CD4-positive, alpha-beta T cell (primary cell): ENCODE results near the gene IFFO2. TPM values are rescaled to one million over a fixed set of nuclear protein-coding genes. Genes with fewer than 3 reads are reported as not detected.
"Not testable (repeated sequence)": the region's sequence is repeated elsewhere in the genome, so short reads cannot be mapped to it uniquely, and the experiment has no call there.

Source experiments
- ATAC-seq: fragments of 200-7000 bp; cut with Tn5 transposase; one replicate; pipeline ENCODE4 v1.10.0; 2022; ENCODE audit warnings: mild to moderate bottlenecking; ENCODE audit not compliant: poor library complexity
- CTCF ChIA-PET: fragments of 350-600 bp; sonication (Branson Sonifier 250); formaldehyde crosslinking; loops from one replicate; lab custom pipeline; 2021; ENCODE audit warnings: antibody characterized with exemption, inconsistent platforms; lab: Charles Lee
- POLR2A ChIA-PET: fragments of 350-600 bp; sonication (Branson Sonifier 250); formaldehyde crosslinking; loops from one replicate; lab custom pipeline; 2021; ENCODE audit warnings: antibody characterized with exemption, inconsistent platforms; lab: Charles Lee
- DNase-seq, 14 experiments: peaks; one replicate each; pipeline ENCODE4 v3.0.0-alpha.2; 2013 to 2020; ENCODE audit warnings: mixed read lengths in 2 of 14
- H3K27ac ChIP-seq, 2 donors: one replicate each; pipeline versions ENCODE4 v1.5.1 to v1.7.0; 2013; ENCODE audit warnings: low read length in 2 of 2, low read depth in 1 of 2, mild to moderate bottlenecking in 1 of 2
- H3K27me3 ChIP-seq, 2 experiments: 1 replicate in 1 of 2; 2 replicates in 1 of 2; pipeline versions ENCODE4 v1.6.1 to v1.7.0; 2013; ENCODE audit warnings: low read length in 2 of 2, control low read depth in 1 of 2, mild to moderate bottlenecking in 1 of 2, moderate library complexity in 1 of 2; ENCODE audit not compliant: insufficient read depth in 2 of 2, control insufficient read depth in 1 of 2
- H3K36me3 ChIP-seq: one replicate; pipeline ENCODE4 v1.6.1; 2013; ENCODE audit warnings: low read length, control low read depth; ENCODE audit not compliant: insufficient read depth
- H3K4me1 ChIP-seq: one replicate; pipeline ENCODE4 v1.6.1; 2013; ENCODE audit warnings: low read length, control low read depth; ENCODE audit not compliant: insufficient read depth
- H3K4me3 ChIP-seq: one replicate; pipeline ENCODE4 v1.5.1; 2013; ENCODE audit warnings: mild to moderate bottlenecking, low read length, moderate library complexity
- H3K9me3 ChIP-seq, 2 experiments: 1 replicate in 1 of 2; 2 replicates in 1 of 2; pipeline versions ENCODE4 v1.6.1 to v1.7.0; 2013; ENCODE audit warnings: low read length in 2 of 2, mild to moderate bottlenecking in 2 of 2, control low read depth in 1 of 2, moderate library complexity in 1 of 2; ENCODE audit not compliant: control insufficient read depth in 1 of 2, insufficient read depth in 1 of 2
- H3K27ac Mint-ChIP-seq: one replicate; pipeline ENCODE4 v1.8.0; 2020; ENCODE audit warnings: mixed read lengths
- H3K27me3 Mint-ChIP-seq: one replicate; pipeline ENCODE4 v1.8.0; 2021; ENCODE audit warnings: mixed read lengths
- H3K36me3 Mint-ChIP-seq: one replicate; pipeline ENCODE4 v1.8.0; 2021; ENCODE audit warnings: low read depth, mixed read lengths
- H3K4me1 Mint-ChIP-seq: one replicate; pipeline ENCODE4 v1.8.0; 2021; ENCODE audit warnings: low read depth, mixed read lengths
- H3K4me3 Mint-ChIP-seq: one replicate; pipeline ENCODE4 v1.8.0; 2020; ENCODE audit warnings: mild to moderate bottlenecking, mixed read lengths
- H3K9me3 Mint-ChIP-seq: one replicate; pipeline ENCODE4 v1.8.0; 2020; ENCODE audit warnings: mixed read lengths
- CTCF ChIP-seq: fragments of 200-600 bp; IDR thresholded peaks from one replicate; pipeline ENCODE4 v1.8.0; 2022; ENCODE audit warnings: antibody characterized with exemption, mild to moderate bottlenecking
- intact Hi-C, 2 experiments: fragments of 100-400 bp; cut with DNase I in 1 of 2; cut with micrococcal nuclease in 1 of 2; formaldehyde crosslinking; loops; one replicate each; pipeline versions ENCODE4 v1.15.1 to v1.9.0; 2023 to 2025; cut with DNase I, micrococcal nuclease
- total RNA-seq, 174 experiments: library from RNA in 2 of 174; stranded (reverse) in 2 of 174; gene quantifications; one replicate each; pipeline ENCODE4 v1.2.3 and lab custom pipeline; 2021 to 2026

The IFFO2 gene
- total RNA-seq, 2 experiments from 2014 or later: 106 to 112 TPM

DNA sequence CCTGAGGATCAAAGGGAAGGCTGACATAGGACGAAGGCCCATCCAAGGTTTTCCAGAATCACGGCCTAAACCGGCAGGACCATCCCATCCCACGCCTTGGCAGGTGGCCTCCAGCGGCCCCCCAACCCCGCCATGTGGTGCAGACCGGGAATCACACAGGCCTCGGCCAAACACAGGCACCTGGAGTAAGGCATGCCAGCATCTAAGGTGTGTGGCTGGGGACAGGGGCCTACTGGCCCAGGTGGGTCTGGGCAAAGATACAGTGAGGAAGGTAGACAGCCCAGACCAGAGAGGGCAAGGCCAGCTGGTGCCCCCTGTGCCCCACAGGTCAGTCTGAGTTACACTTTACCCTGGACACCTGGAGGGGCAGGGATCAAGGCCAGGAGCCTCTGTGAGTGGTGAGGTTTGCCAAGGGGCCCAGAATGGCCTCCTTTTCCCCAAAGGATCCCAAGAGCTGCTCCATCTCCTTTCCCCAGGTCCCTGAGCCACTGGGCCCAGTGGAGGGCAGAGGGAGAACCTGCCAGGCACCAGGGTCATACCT, 84.3 kb downstream of the IFFO2 start:
- Mint-ChIP-seq H3K27me3 (no peaks in the 10 kb centered on the region), H3K4me1 (no peaks in the 10 kb centered on the region), H3K4me3 (no peak overlapping the region), H3K36me3 (no peaks in the 10 kb centered on the region), H3K9me3 (no peaks in the 10 kb centered on the region), H3K27ac (no peak overlapping the region)
- H3K4me3 ChIP-seq: no peak overlapping the region
- no peak for DNase-seq
- H3K9me3 ChIP-seq: no peaks in the 10 kb centered on the region
- intact Hi-C loops: no loop called here
- ChIA-PET POLR2A (no interaction called here), CTCF (no interaction called here)
- TF ChIP-seq CTCF: no peak
- no peak for ATAC-seq
- H3K27ac ChIP-seq: no peak overlapping the region
- no peaks in the 10 kb centered on the region for H3K4me1 ChIP-seq
- H3K36me3 ChIP-seq: no peaks in the 10 kb centered on the region
- H3K27me3 ChIP-seq: no peaks in the 10 kb centered on the region

GRCh38 chr1:18871401-18872070, 84.9 kb downstream of the IFFO2 start:
- CTCF ChIA-PET: no interaction called here
- intact Hi-C loops: no loop called here
- no peaks in the 10 kb centered on the region for H3K9me3 ChIP-seq

GRCh38 chr1:18870957-18871356, 85.5 kb downstream of the IFFO2 start:
- Histone ChIP-seq H3K36me3 (no peaks in the 10 kb centered on the region), H3K27me3 (peaks cover 0 to under 1% of the 10 kb centered on the region in 2 experiments), H3K4me1 (no peaks in the 10 kb centered on the region), H3K27ac (no peak overlapping the region), H3K9me3 (no peaks in the 10 kb centered on the region), H3K4me3 (no peak overlapping the region)
- TF ChIP-seq CTCF: no peak
- no peaks in the 10 kb centered on the region for H3K9me3 Mint-ChIP-seq
- CTCF ChIA-PET: no interaction called here
- POLR2A ChIA-PET: no interaction called here
- H3K4me3 Mint-ChIP-seq: no peak overlapping the region
- no peak overlapping the region for H3K27ac Mint-ChIP-seq
- H3K27me3 Mint-ChIP-seq: no peaks in the 10 kb centered on the region
- no peak for ATAC-seq
- H3K4me1 Mint-ChIP-seq: no peaks in the 10 kb centered on the region
- intact Hi-C loops: no loop called here
- no peak for DNase-seq
- H3K36me3 Mint-ChIP-seq: no peaks in the 10 kb centered on the region

More at GRCh38 chr1:18871401-18872070, 84.9 kb downstream of the IFFO2 start:
- no peak for ATAC-seq
- no peaks in the 10 kb centered on the region for H3K4me1 Mint-ChIP-seq
- H3K36me3 ChIP-seq: no peaks in the 10 kb centered on the region
- no peak overlapping the region for H3K27ac Mint-ChIP-seq
- H3K4me3 Mint-ChIP-seq: no peak overlapping the region
- H3K4me1 ChIP-seq: no peaks in the 10 kb centered on the region
- H3K4me3 ChIP-seq: no peak overlapping the region
- no peaks in the 10 kb centered on the region for H3K9me3 Mint-ChIP-seq
- DNase-seq: no peak
- POLR2A ChIA-PET: no interaction called here
- no peaks in the 10 kb centered on the region for H3K27me3 ChIP-seq
- TF ChIP-seq CTCF: no peak
- H3K27ac ChIP-seq: no peak overlapping the region
- H3K27me3 Mint-ChIP-seq: no peaks in the 10 kb centered on the region
- H3K36me3 Mint-ChIP-seq: no peaks in the 10 kb centered on the region

GRCh38 chr1:18870595-18870865, 85.9 kb downstream of the IFFO2 start:
- H3K4me1 Mint-ChIP-seq, H3K27ac ChIP-seq, ATAC-seq, H3K27me3 Mint-ChIP-seq, H3K9me3 Mint-ChIP-seq, DNase-seq, H3K36me3 Mint-ChIP-seq, H3K4me3 Mint-ChIP-seq, H3K9me3 ChIP-seq, H3K27ac Mint-ChIP-seq, H3K36me3 ChIP-seq, CTCF ChIA-PET, intact Hi-C loops, H3K4me1 ChIP-seq, H3K27me3 ChIP-seq, POLR2A ChIA-PET, H3K4me3 ChIP-seq: not testable (repeated sequence)
